ENCODE data around the gene UGT1A3. TPM values are rescaled to one million over a fixed set of nuclear protein-coding genes. Genes with fewer than 3 reads are reported as not detected.

The UGT1A3 gene
- total and polyA plus RNA-seq, 3 experiments from 2014 or later, result not detected

DNA sequence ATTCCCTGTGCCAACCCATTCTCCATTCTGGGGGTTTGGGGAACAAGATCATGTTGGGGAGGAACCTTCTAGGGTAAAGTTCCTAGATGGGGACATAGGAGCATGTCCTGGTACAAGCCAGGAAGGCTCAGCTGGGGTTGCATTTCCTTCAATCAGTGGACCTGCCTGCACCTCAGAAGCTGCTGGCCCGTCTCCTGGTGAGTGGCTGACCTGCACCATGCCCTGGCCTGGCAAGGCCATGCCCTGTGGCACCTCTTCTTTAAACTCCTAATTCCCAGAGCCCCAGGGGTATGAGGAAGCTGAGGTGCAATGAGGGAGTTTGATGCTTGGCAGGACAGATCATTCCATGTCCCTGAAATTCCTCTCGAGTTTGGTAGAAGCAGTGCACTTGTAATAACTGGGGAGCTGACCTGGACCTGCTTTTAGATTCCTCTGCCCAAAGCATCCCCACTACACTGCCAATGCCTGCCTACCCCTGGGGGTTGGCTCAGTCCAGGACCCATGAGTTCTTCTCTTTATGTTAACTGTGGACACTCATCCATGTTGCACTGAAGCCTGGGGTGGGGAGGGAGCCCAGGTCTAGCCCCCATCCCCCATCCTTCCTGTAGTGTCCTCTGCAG lies 74.6 kb downstream of the UGT1A3 start:
- peaks cover 9 to 38% of the 10 kb centered on the region in 2 donors for H3K27me3 Mint-ChIP-seq
- Histone ChIP-seq H3K27me3 (ENCODE audit: insufficient read depth, low read length, poor library complexity, severe bottlenecking) (peaks cover 2% of the 10 kb centered on the region), H3K4me3 (ENCODE audit: low read length) (no peak overlapping the region), H3K36me3 (ENCODE audit: insufficient read depth, low read length) (no peaks in the 10 kb centered on the region), H3K27ac (ENCODE audit: low read depth, low read length) (no peak overlapping the region), H3K4me1 (ENCODE audit: insufficient read depth, low read length) (no peaks in the 10 kb centered on the region), H3K9me3 (ENCODE audit: low read length) (no peaks in the 10 kb centered on the region)
- ChIA-PET CTCF (no interaction called here), POLR2A (no interaction called here)
- peak in 1 of 5 donors; percentile 11 for DNase-seq
- H3K36me3 Mint-ChIP-seq, result no peaks in the 10 kb centered on the region
- no peak overlapping the region for H3K27ac Mint-ChIP-seq
- no peak overlapping the region for H3K4me3 Mint-ChIP-seq
- H3K9me3 Mint-ChIP-seq, result no peaks in the 10 kb centered on the region
- H3K4me1 Mint-ChIP-seq, result peaks cover 3 to 5% (median 4%) of the 10 kb centered on the region in 3 donors

DNA sequence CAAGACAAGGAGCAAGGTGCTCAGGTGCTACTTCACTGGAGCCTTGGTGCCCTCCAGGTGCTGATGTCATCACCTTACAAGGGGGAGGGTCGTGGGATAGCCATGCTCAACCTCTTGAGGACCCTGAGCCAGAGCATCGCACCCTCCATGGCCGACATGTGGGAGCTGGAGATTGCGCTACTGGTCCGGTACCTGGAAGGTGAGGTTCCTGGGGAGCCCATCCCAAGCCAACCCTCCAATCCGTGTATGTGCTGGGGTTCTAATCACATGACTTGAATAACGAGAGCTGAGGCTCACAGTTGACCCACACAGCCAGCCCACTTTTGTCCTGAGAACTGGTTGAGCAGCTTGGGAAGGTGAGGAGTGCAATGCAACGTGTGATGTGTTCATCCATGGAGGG lies 75.2 kb downstream of the UGT1A3 start:
- H3K9me3 Mint-ChIP-seq, result no peaks in the 10 kb centered on the region
- ChIA-PET POLR2A (no interaction called here), CTCF (no interaction called here)
- no peak overlapping the region for H3K27ac ChIP-seq (ENCODE audit: low read depth, low read length)
- H3K27ac Mint-ChIP-seq, result peak overlapping the region in 1 of 8 donors; percentile 65
- H3K4me3 Mint-ChIP-seq, result no peak overlapping the region
- H3K4me3 ChIP-seq (ENCODE audit: low read length), result no peak overlapping the region
- peaks cover 14 to 39% of the 10 kb centered on the region in 2 donors for H3K27me3 Mint-ChIP-seq
- H3K27me3 ChIP-seq (ENCODE audit: insufficient read depth, low read length, poor library complexity, severe bottlenecking), result peaks cover 5% of the 10 kb centered on the region
- H3K9me3 ChIP-seq (ENCODE audit: low read length), result no peaks in the 10 kb centered on the region
- peak in 1 of 5 donors; percentile 22 for DNase-seq
- H3K36me3 Mint-ChIP-seq, result no peaks in the 10 kb centered on the region
- peaks cover 3 to 5% (median 4%) of the 10 kb centered on the region in 3 donors for H3K4me1 Mint-ChIP-seq
- no peaks in the 10 kb centered on the region for H3K36me3 ChIP-seq (ENCODE audit: insufficient read depth, low read length)
- H3K4me1 ChIP-seq (ENCODE audit: insufficient read depth, low read length), result no peaks in the 10 kb centered on the region

DNA sequence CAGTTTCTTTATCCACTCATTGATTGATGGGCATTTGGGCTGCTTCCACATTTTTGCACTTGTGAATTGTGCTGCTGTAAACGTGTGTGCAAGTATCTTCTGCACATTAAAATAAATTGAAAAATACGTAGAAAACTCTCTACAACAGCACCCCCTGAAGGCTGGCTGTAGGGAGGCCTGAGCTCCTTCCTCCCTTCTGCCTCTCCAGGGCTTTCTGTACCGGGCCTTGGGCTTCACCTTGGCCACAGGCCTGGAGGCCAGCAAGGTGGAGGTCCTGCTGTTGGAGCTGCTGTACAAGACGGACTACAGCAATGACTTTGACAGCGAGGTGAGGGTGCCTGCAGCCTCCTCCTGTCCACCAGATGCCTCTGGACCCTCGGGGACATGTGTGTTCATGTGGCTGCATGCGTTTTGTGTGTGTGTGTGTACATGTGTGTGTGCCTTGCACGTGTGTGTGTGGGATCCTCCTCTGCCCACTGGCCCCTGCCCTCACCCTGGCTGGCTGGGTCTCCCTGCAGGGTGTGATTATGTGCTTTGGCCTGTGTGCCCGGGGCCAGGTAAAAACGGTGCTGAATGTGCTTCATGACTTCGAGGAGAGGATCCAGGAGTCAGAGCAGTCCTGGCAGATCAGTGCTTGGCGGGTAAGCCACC lies 78.5 kb downstream of the UGT1A3 start:
- no peak overlapping the region for H3K27ac Mint-ChIP-seq
- no peaks in the 10 kb centered on the region for H3K4me1 Mint-ChIP-seq

DNA sequence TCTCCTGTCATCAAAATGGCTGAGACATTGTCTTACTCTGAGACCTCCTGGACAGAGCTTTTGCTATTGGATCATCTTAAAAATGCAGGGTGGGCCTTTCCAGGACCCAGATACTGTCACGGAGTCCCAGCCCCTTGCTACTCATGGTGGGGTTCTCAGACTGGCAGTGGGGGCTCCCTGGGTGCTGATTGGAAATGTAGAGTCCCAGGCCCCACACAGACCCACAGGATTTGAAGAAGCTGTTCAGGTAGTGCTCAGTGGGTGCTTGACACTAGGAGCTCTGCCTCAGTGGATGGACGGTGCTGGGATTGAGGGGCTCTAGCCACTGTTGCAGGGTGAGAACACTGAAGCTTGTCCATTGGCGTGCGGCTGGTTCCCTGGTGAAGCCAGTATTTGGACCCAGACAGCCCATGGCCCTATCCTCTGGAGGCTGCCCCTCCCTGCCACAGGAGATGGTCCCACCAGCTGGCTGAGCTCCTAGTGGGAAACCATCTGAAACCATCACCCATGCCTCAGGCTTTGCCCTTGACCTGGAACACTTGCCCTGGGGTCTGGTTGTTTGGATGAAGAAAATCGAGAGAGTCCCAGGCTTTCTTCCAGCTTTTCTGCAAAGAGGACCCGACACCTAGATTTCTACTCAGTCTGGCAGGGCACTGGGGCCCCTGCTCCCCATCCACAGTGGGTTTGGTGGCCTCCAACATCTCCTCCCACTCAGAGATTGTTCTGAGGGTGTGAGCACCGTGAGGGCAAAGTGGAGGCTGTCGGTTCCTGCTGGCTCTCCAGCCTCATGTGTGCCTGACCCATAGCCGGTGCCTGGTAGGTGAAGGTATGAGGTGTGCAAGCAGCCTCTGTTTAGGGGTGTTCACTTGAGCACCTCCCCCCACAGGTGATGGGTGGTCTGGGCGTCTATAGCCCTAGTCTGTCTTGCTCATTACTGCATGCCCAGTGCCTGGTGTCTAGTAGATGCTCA lies 79.4 kb downstream of the UGT1A3 start:
- Mint-ChIP-seq H3K27ac (no peak overlapping the region), H3K4me1 (no peaks in the 10 kb centered on the region), H3K27me3 (peaks cover 27 to 49% of the 10 kb centered on the region in 2 donors), H3K9me3 (no peaks in the 10 kb centered on the region), H3K4me3 (no peak overlapping the region), H3K36me3 (no peaks in the 10 kb centered on the region)
- Histone ChIP-seq H3K27me3 (ENCODE audit: insufficient read depth, low read length, poor library complexity, severe bottlenecking) (peaks cover 5% of the 10 kb centered on the region), H3K36me3 (ENCODE audit: insufficient read depth, low read length) (no peaks in the 10 kb centered on the region), H3K9me3 (ENCODE audit: low read length) (no peaks in the 10 kb centered on the region), H3K4me1 (ENCODE audit: insufficient read depth, low read length) (no peaks in the 10 kb centered on the region), H3K27ac (ENCODE audit: low read depth, low read length) (no peak overlapping the region), H3K4me3 (ENCODE audit: low read length) (no peak overlapping the region)
- ChIA-PET POLR2A (no interaction called here), CTCF (no interaction called here)
- DNase-seq, result peak in 1 of 5 donors; percentile 33

More for the DNA sequence above, 78.5 kb downstream of the UGT1A3 start:
- Histone ChIP-seq H3K4me1 (ENCODE audit: insufficient read depth, low read length) (no peaks in the 10 kb centered on the region), H3K9me3 (ENCODE audit: low read length) (no peaks in the 10 kb centered on the region), H3K27ac (ENCODE audit: low read depth, low read length) (no peak overlapping the region), H3K4me3 (ENCODE audit: low read length) (no peak overlapping the region), H3K36me3 (ENCODE audit: insufficient read depth, low read length) (no peaks in the 10 kb centered on the region), H3K27me3 (ENCODE audit: insufficient read depth, low read length, poor library complexity, severe bottlenecking) (peaks cover 5% of the 10 kb centered on the region)
- ChIA-PET POLR2A (no interaction called here), CTCF (no interaction called here)
- peak in 1 of 5 donors; percentile 23 for DNase-seq
- no peaks in the 10 kb centered on the region for H3K36me3 Mint-ChIP-seq
- H3K4me3 Mint-ChIP-seq, result no peak overlapping the region
- peaks cover 27 to 57% of the 10 kb centered on the region in 2 donors for H3K27me3 Mint-ChIP-seq
- no peaks in the 10 kb centered on the region for H3K9me3 Mint-ChIP-seq

DNA sequence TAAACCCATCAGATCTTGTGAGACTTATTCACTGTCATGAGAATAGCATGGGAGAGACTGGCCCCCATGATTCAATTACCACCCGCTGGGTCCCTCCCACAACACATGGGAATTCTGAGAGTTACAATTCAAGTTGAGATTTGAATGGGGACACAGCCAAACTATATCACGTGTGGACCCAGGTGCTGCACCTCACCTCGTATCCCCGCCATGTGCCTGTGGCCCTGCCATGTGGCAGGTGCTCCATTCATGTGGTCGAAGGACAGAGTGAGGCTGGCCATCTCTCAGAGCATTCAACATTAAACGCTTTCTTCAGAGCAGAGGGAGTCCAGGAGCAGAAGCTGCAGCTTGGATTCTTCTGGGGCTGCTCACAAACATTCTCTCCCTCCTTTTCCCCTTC lies 81.5 kb downstream of the UGT1A3 start:
- Histone ChIP-seq H3K36me3 (ENCODE audit: insufficient read depth, low read length) (no peaks in the 10 kb centered on the region), H3K27me3 (ENCODE audit: insufficient read depth, low read length, poor library complexity, severe bottlenecking) (peaks cover 5% of the 10 kb centered on the region), H3K4me1 (ENCODE audit: insufficient read depth, low read length) (no peaks in the 10 kb centered on the region), H3K9me3 (ENCODE audit: low read length) (no peaks in the 10 kb centered on the region), H3K4me3 (ENCODE audit: low read length) (no peak overlapping the region), H3K27ac (ENCODE audit: low read depth, low read length) (no peak overlapping the region)
- CTCF ChIA-PET, result no interaction called here
- POLR2A ChIA-PET, result no interaction called here
- Mint-ChIP-seq H3K27me3 (peaks cover 21 to 33% of the 10 kb centered on the region in 2 donors), H3K9me3 (no peaks in the 10 kb centered on the region), H3K4me1 (no peaks in the 10 kb centered on the region), H3K36me3 (no peaks in the 10 kb centered on the region), H3K4me3 (no peak overlapping the region), H3K27ac (no peak overlapping the region)
- DNase-seq, result peak in 1 of 5 donors; percentile 23

DNA sequence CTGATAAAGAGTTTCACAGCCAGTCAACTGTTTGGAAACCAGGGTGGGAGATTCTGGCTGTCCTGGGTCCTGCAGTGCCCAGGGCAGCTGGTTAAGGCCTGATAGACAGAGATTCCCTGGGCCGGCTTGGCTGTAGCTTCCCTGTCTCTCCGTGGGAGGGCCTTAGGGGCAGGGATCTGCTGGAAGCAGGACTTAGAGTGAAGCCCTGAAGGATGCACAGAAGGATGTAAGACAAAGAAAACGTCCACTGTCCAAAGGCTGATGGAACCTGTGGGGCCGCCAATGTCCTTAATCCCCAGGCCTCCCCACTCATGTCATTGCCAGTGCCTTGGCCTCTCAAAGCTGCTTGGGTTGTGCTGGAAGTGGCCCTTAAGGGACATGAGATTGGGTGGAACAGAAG lies 82.2 kb downstream of the UGT1A3 start:
- H3K27ac Mint-ChIP-seq, result no peak overlapping the region
- no peaks in the 10 kb centered on the region for H3K36me3 ChIP-seq (ENCODE audit: insufficient read depth, low read length)
- no peaks in the 10 kb centered on the region for H3K9me3 Mint-ChIP-seq
- peaks cover 5% of the 10 kb centered on the region for H3K27me3 ChIP-seq (ENCODE audit: insufficient read depth, low read length, poor library complexity, severe bottlenecking)
- H3K4me1 Mint-ChIP-seq, result no peaks in the 10 kb centered on the region
- ChIA-PET CTCF (no interaction called here), POLR2A (no interaction called here)
- H3K27ac ChIP-seq (ENCODE audit: low read depth, low read length), result no peak overlapping the region
- peaks cover 21 to 34% of the 10 kb centered on the region in 2 donors for H3K27me3 Mint-ChIP-seq
- H3K9me3 ChIP-seq (ENCODE audit: low read length), result no peaks in the 10 kb centered on the region
- DNase-seq, result no peak
- H3K36me3 Mint-ChIP-seq, result no peaks in the 10 kb centered on the region
- no peak overlapping the region for H3K4me3 Mint-ChIP-seq
- H3K4me3 ChIP-seq (ENCODE audit: low read length), result no peak overlapping the region
- H3K4me1 ChIP-seq (ENCODE audit: insufficient read depth, low read length), result no peaks in the 10 kb centered on the region

DNA sequence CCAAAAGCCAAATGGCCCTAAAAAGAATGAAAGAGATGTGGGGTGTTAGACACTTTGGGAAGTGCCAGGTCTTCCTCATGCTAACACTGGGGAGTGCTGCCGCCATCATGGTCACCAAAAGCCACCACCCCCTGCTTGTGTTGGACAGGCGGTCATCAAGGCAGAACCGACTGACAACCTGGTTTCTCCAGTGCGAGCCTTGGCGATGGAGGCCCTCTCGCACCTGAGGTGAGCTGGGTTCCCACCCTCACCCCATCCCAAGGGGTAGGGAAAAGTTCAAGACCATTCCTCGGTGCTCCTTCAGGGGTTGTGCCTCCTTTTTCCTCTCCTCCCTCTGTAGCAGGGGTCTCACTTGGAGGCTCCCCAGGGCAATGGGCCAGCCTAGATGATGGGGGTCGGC lies 82.9 kb downstream of the UGT1A3 start:
- H3K9me3 ChIP-seq (ENCODE audit: low read length), result no peaks in the 10 kb centered on the region

More for the DNA sequence above, 82.9 kb downstream of the UGT1A3 start:
- peak in 1 of 5 donors; percentile 39 for DNase-seq
- Mint-ChIP-seq H3K4me1 (no peaks in the 10 kb centered on the region), H3K4me3 (no peak overlapping the region), H3K9me3 (no peaks in the 10 kb centered on the region), H3K27ac (no peak overlapping the region), H3K36me3 (no peaks in the 10 kb centered on the region), H3K27me3 (peaks cover 21 to 39% of the 10 kb centered on the region in 2 donors)
- no peaks in the 10 kb centered on the region for H3K36me3 ChIP-seq (ENCODE audit: insufficient read depth, low read length)
- H3K27me3 ChIP-seq (ENCODE audit: insufficient read depth, low read length, poor library complexity, severe bottlenecking), result peaks cover 5% of the 10 kb centered on the region
- H3K4me1 ChIP-seq (ENCODE audit: insufficient read depth, low read length), result no peaks in the 10 kb centered on the region
- ChIA-PET POLR2A (no interaction called here), CTCF (no interaction called here)
- no peak overlapping the region for H3K27ac ChIP-seq (ENCODE audit: low read depth, low read length)
- no peak overlapping the region for H3K4me3 ChIP-seq (ENCODE audit: low read length)

All from CD8-positive, alpha-beta memory T cell (primary cell).